CD14-positive monocyte (primary cell): ENCODE measurements around the gene TDRD6. TPM values are rescaled to one million over a fixed set of nuclear protein-coding genes. Genes with fewer than 3 reads are reported as not detected.

Experiments
- DNase-seq, 3 donors: peaks; one replicate each; pipeline ENCODE4 v3.0.0-alpha.2; 2011 to 2022
- H2AFZ ChIP-seq: 2 replicates; pipeline ENCODE4 v1.6.0; 2012; ENCODE audit warnings: mild to moderate bottlenecking, low read depth, low read length, inconsistent platforms; ENCODE audit not compliant: insufficient read depth, poor library complexity, severe bottlenecking
- H3K27ac ChIP-seq, 2 donors: 1 replicate in 1 of 2; 2 replicates in 1 of 2; pipeline ENCODE4 v1.5.1; 2012 to 2013; ENCODE audit warnings: low read length in 2 of 2, control low read depth in 1 of 2, inconsistent platforms in 1 of 2, low read depth in 1 of 2, mild to moderate bottlenecking in 1 of 2
- H3K27me3 ChIP-seq, 2 donors: one replicate each; pipeline versions ENCODE4 v1.6.0 to v1.6.1; 2011 to 2013; ENCODE audit warnings: low read length in 2 of 2; ENCODE audit not compliant: control insufficient read depth in 2 of 2, insufficient read depth in 2 of 2
- H3K36me3 ChIP-seq, 2 donors: replicated peaks in 1 of 2; 1 replicate in 1 of 2; 2 replicates in 1 of 2; pipeline versions ENCODE4 v1.5.1 to v1.6.1; 2012 to 2013; ENCODE audit warnings: low read length in 2 of 2, control low read depth in 1 of 2, inconsistent platforms in 1 of 2, mild to moderate bottlenecking in 1 of 2; ENCODE audit not compliant: insufficient read depth in 2 of 2, control insufficient read depth in 1 of 2
- H3K4me1 ChIP-seq, 2 donors: 1 replicate in 1 of 2; 2 replicates in 1 of 2; pipeline versions ENCODE4 v1.5.1 to v1.6.1; 2012 to 2013; ENCODE audit warnings: low read length in 2 of 2, control low read depth in 1 of 2, inconsistent platforms in 1 of 2, mild to moderate bottlenecking in 1 of 2, moderate library complexity in 1 of 2; ENCODE audit not compliant: insufficient read depth in 2 of 2, control insufficient read depth in 1 of 2
- H3K4me2 ChIP-seq: replicated peaks from 2 replicates; pipeline ENCODE3; 2012; ENCODE audit warnings: low read length, moderate library complexity, mild to moderate bottlenecking; ENCODE audit not compliant: poor library complexity, severe bottlenecking; ENCODE audit errors: extremely low read depth
- H3K4me3 ChIP-seq, 3 experiments: fragments of 200-600 bp in 1 of 3; sonication (generic) in 1 of 3; replicated peaks in 1 of 3; 1 replicate in 2 of 3; 2 replicates in 1 of 3; pipeline ENCODE4 v1.5.1; 2011 to 2013; ENCODE audit warnings: low read length in 3 of 3, mild to moderate bottlenecking in 3 of 3, control low read depth in 2 of 3, low read depth in 2 of 3, inconsistent platforms in 1 of 3, moderate library complexity in 1 of 3
- H3K79me2 ChIP-seq: 2 replicates; pipeline ENCODE4 v1.6.0; 2012; ENCODE audit warnings: mild to moderate bottlenecking, control low read depth, inconsistent platforms, low read length, moderate library complexity; ENCODE audit not compliant: insufficient read depth
- H3K9ac ChIP-seq: 2 replicates; pipeline ENCODE4 v1.6.0; 2017; ENCODE audit warnings: low read length, mild to moderate bottlenecking; ENCODE audit not compliant: insufficient read depth, poor library complexity, severe bottlenecking
- H3K9me3 ChIP-seq, 2 donors: replicated peaks in 1 of 2; 1 replicate in 1 of 2; 2 replicates in 1 of 2; pipeline versions ENCODE4 v1.5.1 to v1.6.1; 2012 to 2013; ENCODE audit warnings: low read length in 2 of 2, control low read depth in 1 of 2; ENCODE audit not compliant: control insufficient read depth in 1 of 2, insufficient read depth in 1 of 2
- H4K20me1 ChIP-seq: 2 replicates; pipeline ENCODE4 v1.6.0; 2012; ENCODE audit warnings: mild to moderate bottlenecking, low read length, control low read depth, moderate library complexity; ENCODE audit not compliant: insufficient read depth
- H3K27ac Mint-ChIP-seq, 7 donors: one replicate each; pipeline ENCODE4 v1.8.0; 2020; ENCODE audit warnings: mild to moderate bottlenecking in 7 of 7, mixed read lengths in 7 of 7, moderate library complexity in 6 of 7, inconsistent platforms in 2 of 7
- H3K27me3 Mint-ChIP-seq, 3 donors: one replicate each; pipeline ENCODE4 v1.8.0; 2021 to 2022; ENCODE audit warnings: low read depth in 3 of 3, mild to moderate bottlenecking in 3 of 3, mixed read lengths in 3 of 3, moderate library complexity in 3 of 3, inconsistent platforms in 1 of 3
- H3K36me3 Mint-ChIP-seq, 2 donors: one replicate each; pipeline ENCODE4 v1.8.0; 2020; ENCODE audit warnings: mixed read lengths in 2 of 2, inconsistent platforms in 1 of 2, mild to moderate bottlenecking in 1 of 2
- H3K4me1 Mint-ChIP-seq: one replicate; pipeline ENCODE4 v1.8.0; 2020; ENCODE audit warnings: mild to moderate bottlenecking, mixed read lengths
- H3K4me3 Mint-ChIP-seq, 2 donors: one replicate each; pipeline ENCODE4 v1.8.0; 2020; ENCODE audit warnings: mild to moderate bottlenecking in 2 of 2, mixed read lengths in 2 of 2, moderate library complexity in 1 of 2
- H3K9me3 Mint-ChIP-seq, 7 donors: one replicate each; pipeline ENCODE4 v1.8.0; 2020 to 2022; ENCODE audit warnings: mixed read lengths in 7 of 7, mild to moderate bottlenecking in 6 of 7, moderate library complexity in 6 of 7, inconsistent platforms in 2 of 7
- WGBS: methylation state at CpG from one replicate; pipeline ENCODE4 v1.1.5; 2013; ENCODE audit warnings: missing lambda C conversion rate; ENCODE audit not compliant: insufficient coverage; 5-methylcytosine and 5-hydroxymethylcytosine counted together
- intact Hi-C, 2 donors: fragments of 100-400 bp; cut with micrococcal nuclease; formaldehyde crosslinking; loops; one replicate each; pipeline versions ENCODE4 v1.15.0 to v1.15.1; 2023
- polyA plus RNA-seq, 3 donors: library from polyadenylated mRNA; depleted of rRNA in 1 of 3; unstranded in 2 of 3; stranded (reverse) in 1 of 3; fragments of 300-500 nt in 2 of 3; fragments of >200 nt in 1 of 3; fragmentation: Illumina TruSeq in 2 of 3; gene quantifications; 1 replicate in 2 of 3; 2 replicates in 1 of 3; pipeline ENCODE4 v1.2.3, GENCODE V29; 2012 to 2021
- TF ChIP-seq, protein P1 (sequence below): fragments of 200-600 bp; IDR thresholded peaks from one replicate; pipeline ENCODE4 v1.8.0; 2022; ENCODE audit warnings: antibody characterized with exemption, mild to moderate bottlenecking

Gene TDRD6
- polyA plus RNA-seq, 3 donors = 0.29 to 0.94 TPM; not detected in 1

DNA sequence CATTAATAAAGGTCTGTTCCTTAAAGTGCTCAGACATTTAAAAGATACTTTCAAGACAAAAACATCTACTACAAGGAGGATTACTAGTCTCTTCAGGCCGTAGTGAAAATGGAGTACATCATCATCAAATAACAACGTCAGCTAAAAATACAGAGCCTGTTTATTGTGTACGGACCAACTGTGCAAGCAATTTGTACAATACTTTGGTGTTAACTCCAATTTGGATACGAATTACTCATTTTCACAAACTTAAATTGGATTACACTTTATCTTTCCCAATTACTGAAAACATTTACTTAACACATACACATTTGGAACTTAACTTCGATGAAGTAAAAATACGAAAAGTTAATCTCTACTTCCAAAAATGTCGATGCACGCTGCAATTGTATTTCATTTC, 35.9 kb upstream of the TDRD6 start:
- Histone ChIP-seq H3K79me2 (no peaks in the 10 kb centered on the region), H4K20me1 (no peaks in the 10 kb centered on the region), H3K9me3 (no peaks in the 10 kb centered on the region), H3K9ac (no peak overlapping the region), H3K4me2 (no peak overlapping the region), H3K27ac (no peak overlapping the region), H3K27me3 (peaks cover 21 to 48% of the 10 kb centered on the region in 2 donors), H3K4me3 (no peak overlapping the region), H2AFZ (no peak overlapping the region), H3K36me3 (no peaks in the 10 kb centered on the region), H3K4me1 (peaks cover 10 to 17% of the 10 kb centered on the region in 2 donors)
- H3K4me3 Mint-ChIP-seq = peak overlapping the region in 1 of 2 donors; percentile 95
- H3K27ac Mint-ChIP-seq = no peak overlapping the region
- 66% methylated on average over 2 of the region's 8 CpGs for WGBS
- H3K27me3 Mint-ChIP-seq = peaks cover 30 to 50% (median 35%) of the 10 kb centered on the region in 3 donors
- H3K36me3 Mint-ChIP-seq = peaks cover 0 to 6% of the 10 kb centered on the region in 2 donors
- H3K9me3 Mint-ChIP-seq = peaks cover 0 to 2% (median 0%) of the 10 kb centered on the region in 7 donors
- peaks cover 14% of the 10 kb centered on the region for H3K4me1 Mint-ChIP-seq
- DNase-seq = no peak
- intact Hi-C loops = loop anchor here in 1 of 2 donors (1.0 kb wide), 1 partner anchor 11 kb away; no protein-coding TSS in a partner anchor
- TF ChIP-seq, protein P1, sequence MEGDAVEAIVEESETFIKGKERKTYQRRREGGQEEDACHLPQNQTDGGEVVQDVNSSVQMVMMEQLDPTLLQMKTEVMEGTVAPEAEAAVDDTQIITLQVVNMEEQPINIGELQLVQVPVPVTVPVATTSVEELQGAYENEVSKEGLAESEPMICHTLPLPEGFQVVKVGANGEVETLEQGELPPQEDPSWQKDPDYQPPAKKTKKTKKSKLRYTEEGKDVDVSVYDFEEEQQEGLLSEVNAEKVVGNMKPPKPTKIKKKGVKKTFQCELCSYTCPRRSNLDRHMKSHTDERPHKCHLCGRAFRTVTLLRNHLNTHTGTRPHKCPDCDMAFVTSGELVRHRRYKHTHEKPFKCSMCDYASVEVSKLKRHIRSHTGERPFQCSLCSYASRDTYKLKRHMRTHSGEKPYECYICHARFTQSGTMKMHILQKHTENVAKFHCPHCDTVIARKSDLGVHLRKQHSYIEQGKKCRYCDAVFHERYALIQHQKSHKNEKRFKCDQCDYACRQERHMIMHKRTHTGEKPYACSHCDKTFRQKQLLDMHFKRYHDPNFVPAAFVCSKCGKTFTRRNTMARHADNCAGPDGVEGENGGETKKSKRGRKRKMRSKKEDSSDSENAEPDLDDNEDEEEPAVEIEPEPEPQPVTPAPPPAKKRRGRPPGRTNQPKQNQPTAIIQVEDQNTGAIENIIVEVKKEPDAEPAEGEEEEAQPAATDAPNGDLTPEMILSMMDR = no peak

GRCh38 chr6:46652232-46652602, 35.5 kb upstream of the TDRD6 start:
- Mint-ChIP-seq H3K4me1 (peaks cover 14% of the 10 kb centered on the region), H3K27ac (peak overlapping the region in 2 of 7 donors; percentile 1 to 19), H3K4me3 (peak overlapping the region; percentile 92 to 95), H3K36me3 (peaks cover 0 to 6% of the 10 kb centered on the region in 2 donors), H3K27me3 (peaks cover 30 to 50% (median 35%) of the 10 kb centered on the region in 3 donors), H3K9me3 (peaks cover 0 to 2% (median 0%) of the 10 kb centered on the region in 7 donors)
- peaks cover 21 to 47% of the 10 kb centered on the region in 2 donors for H3K27me3 ChIP-seq
- DNase-seq = no peak
- H3K27ac ChIP-seq = no peak overlapping the region
- peak overlapping the region in 2 of 3 experiments; percentile 56 to 91 for H3K4me3 ChIP-seq
- TF ChIP-seq, protein P1 = no peak
- no peaks in the 10 kb centered on the region for H3K9me3 ChIP-seq
- no peak overlapping the region for H3K9ac ChIP-seq
- 0% methylated on average over 3 of the region's 6 CpGs for WGBS
- H3K36me3 ChIP-seq = no peaks in the 10 kb centered on the region
- H2AFZ ChIP-seq = peak overlapping the region; percentile 98
- peaks cover 10 to 17% of the 10 kb centered on the region in 2 donors for H3K4me1 ChIP-seq
- no peaks in the 10 kb centered on the region for H3K79me2 ChIP-seq
- intact Hi-C loops = loop anchor here in 1 of 2 donors (1.0 kb wide), 1 partner anchor 11 kb away; no protein-coding TSS in a partner anchor
- H3K4me2 ChIP-seq = peak overlapping the region; percentile 97
- no peaks in the 10 kb centered on the region for H4K20me1 ChIP-seq
